SK-N-SH treated with all-trans-retinoic acid at 6 μM for 48 hours (cell line): ENCODE results near the gene PRRG3.

Experiments
- ATAC-seq: fragments of 200-7000 bp; cut with Tn5 transposase; 3 replicates; pipeline ENCODE4 v1.9.1; 2020; ENCODE audit warnings: mild to moderate bottlenecking, moderate library complexity
- ARNTL ChIP-seq: fragments of 450-650 bp; formaldehyde crosslinking; IDR thresholded peaks from 2 replicates; pipeline ENCODE4 v1.5.0; 2020; ENCODE audit warnings: low read depth, mild to moderate bottlenecking, moderate library complexity, borderline replicate concordance
- BACH2 ChIP-seq: fragments of 250-450 bp; sonication (Bioruptor Pico); IDR thresholded peaks from 2 replicates; pipeline ENCODE4 v1.9.0; 2021; ENCODE audit warnings: mild to moderate bottlenecking, borderline replicate concordance
- CSDC2 ChIP-seq: fragments of 250-450 bp; sonication (Bioruptor Pico); IDR thresholded peaks from 2 replicates; pipeline ENCODE4 v1.5.0; 2020; ENCODE audit warnings: mild to moderate bottlenecking, moderate library complexity
- ESRRG ChIP-seq: fragments of 250-450 bp; sonication (Bioruptor Pico); IDR thresholded peaks from 2 replicates; pipeline ENCODE4 v1.6.1; 2021; ENCODE audit warnings: mild to moderate bottlenecking
- GLIS3 ChIP-seq: fragments of 250-450 bp; sonication (Bioruptor Pico); IDR thresholded peaks from 2 replicates; pipeline ENCODE4 v1.5.0; 2020; ENCODE audit warnings: mild to moderate bottlenecking, moderate library complexity
- OSR1 ChIP-seq: fragments of 250-450 bp; sonication (Bioruptor Pico); IDR thresholded peaks from 2 replicates; pipeline ENCODE4 v1.8.0; 2022; ENCODE audit warnings: moderate library complexity, mild to moderate bottlenecking, inconsistent platforms
- POU6F1 ChIP-seq: fragments of 250-450 bp; sonication (Bioruptor Pico); IDR thresholded peaks from 2 replicates; pipeline ENCODE4 v1.8.0; 2021; ENCODE audit warnings: low read depth, mild to moderate bottlenecking, moderate library complexity, borderline replicate concordance
- PPARA ChIP-seq: fragments of 250-450 bp; sonication (Bioruptor Pico); IDR thresholded peaks from 2 replicates; pipeline ENCODE4 v1.5.0; 2020; ENCODE audit warnings: mild to moderate bottlenecking, borderline replicate concordance
- RARB ChIP-seq: fragments of 250-450 bp; sonication (Bioruptor Pico); IDR thresholded peaks from 2 replicates; pipeline ENCODE4 v1.8.0; 2021; ENCODE audit warnings: mild to moderate bottlenecking, moderate library complexity
- TCF4 ChIP-seq: fragments of 250-450 bp; sonication (Bioruptor Pico); IDR thresholded peaks from 2 replicates; pipeline ENCODE4 v1.8.0; 2021; ENCODE audit warnings: mild to moderate bottlenecking, moderate library complexity, borderline replicate concordance
- TOX ChIP-seq: fragments of 250-450 bp; sonication (Bioruptor Pico); IDR thresholded peaks from 2 replicates; pipeline ENCODE4 v1.8.0; 2021; ENCODE audit warnings: mild to moderate bottlenecking, moderate library complexity, borderline replicate concordance
- TSHZ2 ChIP-seq: fragments of 250-450 bp; sonication (Bioruptor Pico); IDR thresholded peaks from 2 replicates; pipeline ENCODE4 v1.5.0; 2020; ENCODE audit warnings: mild to moderate bottlenecking, moderate library complexity
- ZFP3 ChIP-seq: fragments of 250-450 bp; sonication (Bioruptor Pico); IDR thresholded peaks from 2 replicates; pipeline ENCODE4 v1.5.0; 2020; ENCODE audit warnings: mild to moderate bottlenecking, moderate library complexity
- ZFP30 ChIP-seq: fragments of 450-650 bp; formaldehyde crosslinking; IDR thresholded peaks from 2 replicates; pipeline ENCODE4 v1.5.0; 2022; ENCODE audit warnings: mild to moderate bottlenecking, moderate library complexity
- ZNF565 ChIP-seq: fragments of 450-650 bp; formaldehyde crosslinking; conservative IDR thresholded peaks from 2 replicates; pipeline ENCODE4 v1.5.0; 2020; ENCODE audit warnings: low read depth, mild to moderate bottlenecking, moderate library complexity
- ZNF70 ChIP-seq: fragments of 450-650 bp; formaldehyde crosslinking; IDR thresholded peaks from 2 replicates; pipeline ENCODE4 v1.5.0; 2020; ENCODE audit warnings: mild to moderate bottlenecking, moderate library complexity
- ZNF8 ChIP-seq: fragments of 450-650 bp; formaldehyde crosslinking; IDR thresholded peaks from 2 replicates; pipeline ENCODE4 v1.5.0; 2020; ENCODE audit warnings: mild to moderate bottlenecking, moderate library complexity
- TF ChIP-seq, protein P1 (sequence below): fragments of 250-450 bp; sonication (Bioruptor Pico); IDR thresholded peaks from 2 replicates; pipeline ENCODE4 v1.5.1; 2021; ENCODE audit warnings: mild to moderate bottlenecking, moderate library complexity
- TF ChIP-seq, protein P2 (sequence below): fragments of 250-450 bp; sonication (Bioruptor Pico); IDR thresholded peaks from 2 replicates; pipeline ENCODE4 v1.5.1; 2020; ENCODE audit warnings: low read depth, mild to moderate bottlenecking, moderate library complexity

PRRG3 gene

GRCh38 chrX:151738751-151739150, 43.5 kb downstream of the PRRG3 start (continued):
- TF ChIP-seq, protein P1, sequence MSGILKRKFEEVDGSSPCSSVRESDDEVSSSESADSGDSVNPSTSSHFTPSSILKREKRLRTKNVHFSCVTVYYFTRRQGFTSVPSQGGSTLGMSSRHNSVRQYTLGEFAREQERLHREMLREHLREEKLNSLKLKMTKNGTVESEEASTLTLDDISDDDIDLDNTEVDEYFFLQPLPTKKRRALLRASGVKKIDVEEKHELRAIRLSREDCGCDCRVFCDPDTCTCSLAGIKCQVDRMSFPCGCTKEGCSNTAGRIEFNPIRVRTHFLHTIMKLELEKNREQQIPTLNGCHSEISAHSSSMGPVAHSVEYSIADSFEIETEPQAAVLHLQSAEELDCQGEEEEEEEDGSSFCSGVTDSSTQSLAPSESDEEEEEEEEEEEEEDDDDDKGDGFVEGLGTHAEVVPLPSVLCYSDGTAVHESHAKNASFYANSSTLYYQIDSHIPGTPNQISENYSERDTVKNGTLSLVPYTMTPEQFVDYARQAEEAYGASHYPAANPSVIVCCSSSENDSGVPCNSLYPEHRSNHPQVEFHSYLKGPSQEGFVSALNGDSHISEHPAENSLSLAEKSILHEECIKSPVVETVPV (CRISPR knock-in tag), result no peak
- TF ChIP-seq ARNTL (CRISPR knock-in tag), result no peak
- no peak for TF ChIP-seq ZNF70 (CRISPR knock-in tag)

GRCh38 chrX:151741606-151742005, 46.3 kb downstream of the PRRG3 start:
- no peak for ATAC-seq
- TF ChIP-seq TOX (CRISPR knock-in tag) (no peak), TSHZ2 (CRISPR knock-in tag) (no peak), CSDC2 (no peak), RARB (CRISPR knock-in tag) (no peak), BACH2 (CRISPR knock-in tag) (no peak), PPARA (CRISPR knock-in tag) (no peak), ZNF8 (CRISPR knock-in tag) (no peak), ZNF565 (CRISPR knock-in tag) (no peak), TCF4 (CRISPR knock-in tag) (no peak), ARNTL (CRISPR knock-in tag) (no peak), OSR1 (CRISPR knock-in tag) (no peak)
- TF ChIP-seq, protein P2, sequence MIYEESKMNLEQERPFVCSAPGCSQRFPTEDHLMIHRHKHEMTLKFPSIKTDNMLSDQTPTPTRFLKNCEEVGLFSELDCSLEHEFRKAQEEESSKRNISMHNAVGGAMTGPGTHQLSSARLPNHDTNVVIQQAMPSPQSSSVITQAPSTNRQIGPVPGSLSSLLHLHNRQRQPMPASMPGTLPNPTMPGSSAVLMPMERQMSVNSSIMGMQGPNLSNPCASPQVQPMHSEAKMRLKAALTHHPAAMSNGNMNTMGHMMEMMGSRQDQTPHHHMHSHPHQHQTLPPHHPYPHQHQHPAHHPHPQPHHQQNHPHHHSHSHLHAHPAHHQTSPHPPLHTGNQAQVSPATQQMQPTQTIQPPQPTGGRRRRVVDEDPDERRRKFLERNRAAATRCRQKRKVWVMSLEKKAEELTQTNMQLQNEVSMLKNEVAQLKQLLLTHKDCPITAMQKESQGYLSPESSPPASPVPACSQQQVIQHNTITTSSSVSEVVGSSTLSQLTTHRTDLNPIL (CRISPR knock-in tag), result no peak

GRCh38 chrX:151742311-151742710, 47.1 kb downstream of the PRRG3 start:
- no peak for ATAC-seq
- TF ChIP-seq, protein P2 (CRISPR knock-in tag), result no peak
- TF ChIP-seq TCF4 (CRISPR knock-in tag) (no peak), GLIS3 (CRISPR knock-in tag) (no peak), POU6F1 (CRISPR knock-in tag) (no peak), ZNF70 (CRISPR knock-in tag) (no peak), ESRRG (CRISPR knock-in tag) (no peak), PPARA (CRISPR knock-in tag) (no peak)
- TF ChIP-seq, all 23 proteins: peak for 0

DNA sequence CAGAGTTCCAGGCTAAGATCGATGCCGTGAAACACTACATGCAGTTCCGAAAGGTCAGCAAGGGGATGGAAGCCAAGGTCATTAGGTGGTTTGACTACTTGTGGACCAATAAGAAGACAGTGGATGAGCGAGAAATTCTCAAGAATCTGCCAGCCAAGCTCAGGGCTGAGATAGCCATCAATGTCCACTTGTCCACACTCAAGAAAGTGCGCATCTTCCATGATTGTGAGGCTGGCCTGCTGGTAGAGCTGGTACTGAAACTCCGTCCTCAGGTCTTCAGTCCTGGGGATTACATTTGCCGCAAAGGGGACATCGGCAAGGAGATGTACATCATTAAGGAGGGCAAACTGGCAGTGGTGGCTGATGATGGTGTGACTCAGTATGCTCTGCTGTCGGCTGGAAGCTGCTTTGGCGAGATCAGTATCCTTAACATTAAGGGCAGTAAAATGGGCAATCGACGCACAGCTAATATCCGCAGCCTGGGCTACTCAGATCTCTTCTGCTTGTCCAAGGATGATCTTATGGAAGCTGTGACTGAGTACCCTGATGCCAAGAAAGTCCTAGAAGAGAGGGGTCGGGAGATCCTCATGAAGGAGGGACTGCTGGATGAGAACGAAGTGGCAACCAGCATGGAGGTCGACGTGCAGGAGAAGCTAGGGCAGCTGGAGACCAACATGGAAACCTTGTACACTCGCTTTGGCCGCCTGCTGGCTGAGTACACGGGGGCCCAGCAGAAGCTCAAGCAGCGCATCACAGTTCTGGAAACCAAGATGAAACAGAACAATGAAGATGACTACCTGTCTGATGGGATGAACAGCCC, 48.6 kb downstream of the PRRG3 start:
- ATAC-seq, result no peak
- TF ChIP-seq PPARA (CRISPR knock-in tag) (no peak), ZFP3 (CRISPR knock-in tag) (no peak), OSR1 (CRISPR knock-in tag) (no peak), ZFP30 (CRISPR knock-in tag) (no peak)
